ENCODE results near the gene SLC16A10.

DNA sequence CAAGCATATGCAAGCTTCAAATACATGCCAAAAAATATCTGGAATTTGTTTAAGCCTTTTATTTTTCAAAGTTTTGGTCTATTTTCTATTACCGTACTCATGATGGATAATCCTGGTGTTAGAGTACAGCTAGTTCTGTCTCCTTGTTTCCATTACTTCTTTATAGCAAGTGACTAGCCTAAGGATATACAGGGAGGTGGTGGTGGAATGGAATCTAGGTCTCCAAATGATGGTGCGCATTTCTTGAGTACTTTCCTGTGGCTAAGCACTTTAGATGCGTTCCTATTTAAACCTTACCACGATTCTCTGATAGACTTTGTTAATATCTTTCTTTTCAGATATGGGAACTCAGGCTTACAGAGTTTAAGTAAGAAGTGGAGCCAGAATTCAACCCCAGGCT lies 3.5 kb downstream of the SLC16A10 start:
- TF ChIP-seq CTCF (conservative IDR thresholded peaks at IDR 0.05; ENCODE audit: low read depth, low read length) (no peak), RFX5 (IDR thresholded peaks at IDR 0.05; ENCODE audit: low read depth, low read length) (no peak), RAD21 (IDR thresholded peaks at IDR 0.05; ENCODE audit: low read length) (no peak), MAFK (IDR thresholded peaks at IDR 0.05; ENCODE audit: low read depth, low read length) (no peak), MAZ (IDR thresholded peaks at IDR 0.05; ENCODE audit: borderline replicate concordance, low read depth, low read length) (no peak), POLR2A (IDR thresholded peaks at IDR 0.05; ENCODE audit: low read depth, low read length) (no peak), RCOR1 (IDR thresholded peaks at IDR 0.05; ENCODE audit: insufficient replicate concordance, low read length) (no peak), CEBPB (IDR thresholded peaks at IDR 0.05; ENCODE audit: low read depth, low read length) (no peak), SMC3 (IDR thresholded peaks at IDR 0.05; ENCODE audit: low read depth, low read length) (no peak), BHLHE40 (IDR thresholded peaks at IDR 0.05; ENCODE audit: low read depth, low read length) (no peak)
- TF ChIP-seq, protein P1, sequence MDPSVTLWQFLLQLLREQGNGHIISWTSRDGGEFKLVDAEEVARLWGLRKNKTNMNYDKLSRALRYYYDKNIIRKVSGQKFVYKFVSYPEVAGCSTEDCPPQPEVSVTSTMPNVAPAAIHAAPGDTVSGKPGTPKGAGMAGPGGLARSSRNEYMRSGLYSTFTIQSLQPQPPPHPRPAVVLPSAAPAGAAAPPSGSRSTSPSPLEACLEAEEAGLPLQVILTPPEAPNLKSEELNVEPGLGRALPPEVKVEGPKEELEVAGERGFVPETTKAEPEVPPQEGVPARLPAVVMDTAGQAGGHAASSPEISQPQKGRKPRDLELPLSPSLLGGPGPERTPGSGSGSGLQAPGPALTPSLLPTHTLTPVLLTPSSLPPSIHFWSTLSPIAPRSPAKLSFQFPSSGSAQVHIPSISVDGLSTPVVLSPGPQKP (IDR thresholded peaks at IDR 0.05; ENCODE audit: borderline replicate concordance, low read depth, low read length): no peak
